Omental fat pad (tissue), 4 donors: ENCODE data around the gene LTBP3. TPM values are rescaled to one million over a fixed set of nuclear protein-coding genes. Genes with fewer than 3 reads are reported as not detected.
"Not testable (repeated sequence)": the region's sequence is repeated elsewhere in the genome, so short reads cannot be mapped to it uniquely, and the experiment has no call there.

Experiments used
- ATAC-seq: fragments of 150-250 bp; one replicate; pipeline ENCODE4 v1.9.1; 2016; ENCODE audit warnings: mild to moderate bottlenecking, moderate library complexity; ENCODE audit not compliant: low FRiP score
- DNase-seq: peaks from one replicate; pipeline ENCODE4 v3.0.0-alpha.2; 2019; ENCODE audit warnings: low spot score
- CTCF ChIP-seq, 3 donors: fragments of 450-650 bp; IDR thresholded peaks; one replicate each; pipeline ENCODE4 v1.5.1; 2016 to 2017; ENCODE audit warnings: antibody characterized with exemption in 3 of 3, mild to moderate bottlenecking in 3 of 3, moderate library complexity in 2 of 3
- total RNA-seq, 4 donors: library from RNA; depleted of rRNA; stranded (reverse); fragments of >200 nt; gene quantifications; one replicate each; pipeline ENCODE4 v1.1.0, GENCODE V29; 2016

The LTBP3 gene
- total RNA-seq, 4 donors from 2014 or later: 67.3 to 84.8 (median 76.5) TPM

GRCh38 chr11:65569973-65570918, 12.1 kb upstream of the LTBP3 start, which contains the start of gene ZNRD2:
TSS of gene ZNRD2 (plus strand) at chr11:65570477. CDS start at chr11:65570492, 15 bp downstream.
- peak; percentile 92 for DNase-seq
- peak; percentile 77 for ATAC-seq
- no peak for TF ChIP-seq CTCF (IDR thresholded peaks at IDR 0.05)

- ATAC-seq (peak; percentile 2), DNase-seq (no peak)
- TF ChIP-seq CTCF (IDR thresholded peaks at IDR 0.05): no peak
Observed at GRCh38 chr11:65569164-65569972, 11.2 kb upstream of the LTBP3 start.

- ATAC-seq (no peak), DNase-seq (no peak)
- TF ChIP-seq CTCF (IDR thresholded peaks at IDR 0.05): no peak
Observed at GRCh38 chr11:65565624-65566453, 7.7 kb upstream of the LTBP3 start.

GRCh38 chr11:65564879-65565559, 6.9 kb upstream of the LTBP3 start:
- not testable (repeated sequence) for DNase-seq, ATAC-seq

GRCh38 chr11:65563601-65564000, 5.4 kb upstream of the LTBP3 start:
- no peak for ATAC-seq
- DNase-seq: no peak
- no peak for TF ChIP-seq CTCF (IDR thresholded peaks at IDR 0.05)

- no peak for TF ChIP-seq CTCF (IDR thresholded peaks at IDR 0.05)
- no peak for ATAC-seq
- DNase-seq: no peak
Observed at GRCh38 chr11:65562788-65563187, 4.6 kb upstream of the LTBP3 start.
